Stimulated activated CD4-positive, alpha-beta T cell treated with anti-CD3 and anti-CD28 coated beads, Interleukin-1b, Interleukin-23, amount 100 ng/mL, for 1 hour (primary cell): ENCODE results near the gene PHOX2B.
"Not testable (repeated sequence)": the region's sequence is repeated elsewhere in the genome, so short reads cannot be mapped to it uniquely, and the experiment has no call there.

Source experiments
- DNase-seq, 2 donors: peaks; one replicate each; pipeline ENCODE4 v3.0.0-alpha.2; 2020; ENCODE audit warnings: low read depth in 2 of 2

Gene PHOX2B

DNA sequence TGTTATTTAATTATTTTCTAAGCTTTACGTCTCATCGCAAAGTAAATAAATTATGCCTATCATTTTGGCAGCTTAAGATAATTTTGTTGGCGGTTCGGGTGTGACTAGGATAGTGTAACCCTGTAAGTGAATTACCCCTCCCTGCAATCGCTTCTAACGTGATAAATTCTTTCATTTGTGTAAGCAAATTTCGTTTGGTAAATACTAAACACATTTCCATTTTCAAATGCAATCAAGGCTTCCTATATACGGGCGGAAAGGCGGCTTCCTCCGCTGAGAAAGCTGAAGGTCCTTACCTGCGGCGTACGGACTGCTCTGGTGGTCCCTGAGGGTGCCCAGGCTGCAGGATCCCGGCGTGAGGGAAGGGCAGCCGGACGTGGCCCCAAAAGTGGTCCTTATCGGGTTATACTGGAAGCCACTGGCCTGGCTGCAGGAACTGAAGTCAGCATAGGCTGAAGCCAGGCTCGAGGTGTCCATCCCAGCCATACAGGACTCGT, 403 bp downstream of the PHOX2B start:
- no peak for DNase-seq

DNA sequence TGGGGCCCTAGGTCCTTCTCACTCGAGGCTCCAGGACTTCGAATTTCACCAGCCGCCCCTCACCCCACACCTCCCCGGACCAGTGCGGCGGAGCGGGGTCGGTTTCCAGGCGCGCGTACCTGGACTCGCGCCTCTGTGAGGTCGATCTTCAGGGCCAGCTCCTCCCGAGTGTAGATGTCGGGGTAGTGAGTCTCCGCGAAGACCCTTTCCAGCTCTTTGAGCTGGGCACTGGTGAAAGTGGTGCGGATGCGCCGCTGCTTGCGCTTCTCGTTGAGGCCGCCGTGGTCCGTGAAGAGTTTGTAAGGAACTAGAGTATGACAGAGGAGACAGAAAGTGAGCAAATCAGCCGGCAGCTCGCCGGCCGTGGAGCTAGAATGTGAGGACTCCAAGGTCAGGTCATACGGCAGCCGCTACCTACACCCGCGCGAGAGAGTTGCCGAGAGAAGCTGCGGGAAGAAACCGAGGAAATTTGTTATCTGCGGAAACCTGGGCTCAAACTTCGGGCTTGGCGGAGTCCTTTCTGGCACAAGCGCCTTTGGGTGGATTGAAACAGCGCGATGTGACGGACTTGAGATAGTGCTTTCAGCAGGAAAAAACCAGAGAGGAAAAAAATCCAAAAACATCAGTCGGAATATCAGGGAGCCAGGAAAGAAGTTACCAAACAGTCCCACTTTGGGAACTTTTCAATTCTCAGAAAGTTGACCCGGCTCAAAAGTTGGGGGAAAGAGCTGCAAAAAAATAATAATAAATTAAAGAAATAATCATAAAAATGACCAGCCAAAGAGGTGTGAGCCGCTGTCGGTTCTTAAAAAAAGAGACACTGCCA, 1.1 kb downstream of the PHOX2B start:
- DNase-seq, result no peak

DNA sequence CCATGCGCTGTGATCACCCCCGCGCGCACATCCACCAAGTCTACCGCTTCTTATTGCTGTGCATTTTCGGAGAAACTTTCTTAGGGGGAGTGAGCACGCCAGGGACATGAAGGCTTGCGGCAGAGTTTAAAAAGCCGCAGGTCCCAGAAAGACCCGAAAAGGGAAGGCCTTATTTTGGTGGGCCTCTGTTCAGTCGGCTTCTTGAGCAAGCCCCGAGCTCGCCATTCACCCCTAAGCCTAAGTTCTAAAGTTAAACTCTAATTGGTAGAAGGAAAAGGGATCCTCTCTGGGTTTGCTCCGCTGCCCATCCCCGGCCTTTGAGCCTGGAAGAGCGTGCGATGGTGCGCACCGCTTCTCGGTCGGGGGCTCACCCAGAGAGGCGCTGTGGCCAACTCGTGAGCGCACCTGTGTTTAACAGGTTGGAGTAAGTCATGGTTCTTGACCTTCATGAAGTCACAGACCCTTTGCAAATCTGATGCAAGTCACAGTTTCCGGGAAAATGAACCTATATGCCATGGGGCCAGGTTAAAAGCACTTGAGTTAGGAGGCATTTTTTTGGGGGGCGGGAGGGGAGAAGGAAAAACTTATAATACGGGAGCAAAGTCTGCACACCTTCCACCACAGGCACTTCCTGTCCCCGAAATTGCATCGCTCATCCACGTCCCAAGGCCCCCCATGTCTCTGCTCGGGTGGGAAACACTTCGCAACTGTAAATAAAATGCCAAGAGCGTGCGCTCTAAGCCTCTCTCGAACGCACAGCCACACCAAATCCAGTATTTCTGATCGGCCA, 1.9 kb downstream of the PHOX2B start:
- DNase-seq, result no peak

DNA sequence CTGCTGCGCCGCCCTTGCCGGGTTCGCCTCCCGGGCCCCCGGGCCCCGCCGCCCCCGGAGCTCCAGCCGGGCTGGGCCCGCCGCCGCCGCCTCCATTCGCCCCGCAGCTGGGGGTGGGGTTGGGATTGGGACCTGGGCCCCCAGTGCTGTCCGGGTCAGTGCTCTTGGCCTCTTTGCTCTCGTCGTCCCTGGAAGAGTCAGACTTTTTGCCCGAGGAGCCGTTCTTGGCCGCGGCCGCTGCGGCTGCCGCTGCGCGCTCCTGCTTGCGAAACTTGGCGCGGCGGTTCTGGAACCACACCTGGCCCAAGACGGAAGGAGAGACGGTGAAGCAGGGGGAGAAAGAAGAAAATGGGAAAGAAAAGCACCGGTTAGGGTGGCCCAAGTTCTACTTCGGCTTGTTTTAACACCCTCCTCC, 2.5 kb downstream of the PHOX2B start:
- DNase-seq, result no peak

DNA sequence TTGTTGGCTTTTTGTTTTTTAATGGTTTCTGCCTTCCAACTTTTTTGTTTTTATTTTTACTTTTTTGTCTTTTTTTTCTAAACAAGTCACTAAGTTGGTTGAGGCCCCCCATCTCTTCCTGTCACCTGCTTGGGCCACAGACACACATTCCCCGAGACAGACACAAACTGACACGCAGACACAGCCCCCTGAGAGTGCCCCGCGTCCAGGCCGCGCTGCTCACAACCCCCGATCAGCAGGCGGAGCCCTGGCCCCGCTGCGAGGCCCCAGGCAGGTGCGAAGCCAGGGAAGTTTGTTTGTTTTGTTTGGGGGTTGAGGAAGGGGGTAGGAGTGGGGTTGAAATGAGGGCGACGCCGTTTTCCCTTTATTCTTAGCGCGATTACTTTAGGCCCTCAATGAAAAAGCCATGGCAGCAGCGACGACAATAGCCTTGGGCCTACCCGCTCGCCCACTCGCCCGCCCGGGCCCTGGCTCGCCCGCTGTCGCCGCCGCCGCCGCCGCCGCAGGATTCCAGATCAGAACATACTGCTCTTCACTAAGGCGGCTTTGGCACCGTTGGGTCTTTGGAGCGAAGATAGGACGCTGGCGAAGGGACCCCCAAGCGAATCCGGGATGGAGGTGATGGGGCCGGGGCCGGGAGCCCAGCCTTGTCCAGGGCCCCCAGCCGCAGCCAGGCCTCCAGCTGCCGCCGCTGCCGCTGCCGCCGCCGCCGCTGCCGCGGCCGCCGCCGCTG, 3.1 kb downstream of the PHOX2B start:
- no peak for DNase-seq

DNA sequence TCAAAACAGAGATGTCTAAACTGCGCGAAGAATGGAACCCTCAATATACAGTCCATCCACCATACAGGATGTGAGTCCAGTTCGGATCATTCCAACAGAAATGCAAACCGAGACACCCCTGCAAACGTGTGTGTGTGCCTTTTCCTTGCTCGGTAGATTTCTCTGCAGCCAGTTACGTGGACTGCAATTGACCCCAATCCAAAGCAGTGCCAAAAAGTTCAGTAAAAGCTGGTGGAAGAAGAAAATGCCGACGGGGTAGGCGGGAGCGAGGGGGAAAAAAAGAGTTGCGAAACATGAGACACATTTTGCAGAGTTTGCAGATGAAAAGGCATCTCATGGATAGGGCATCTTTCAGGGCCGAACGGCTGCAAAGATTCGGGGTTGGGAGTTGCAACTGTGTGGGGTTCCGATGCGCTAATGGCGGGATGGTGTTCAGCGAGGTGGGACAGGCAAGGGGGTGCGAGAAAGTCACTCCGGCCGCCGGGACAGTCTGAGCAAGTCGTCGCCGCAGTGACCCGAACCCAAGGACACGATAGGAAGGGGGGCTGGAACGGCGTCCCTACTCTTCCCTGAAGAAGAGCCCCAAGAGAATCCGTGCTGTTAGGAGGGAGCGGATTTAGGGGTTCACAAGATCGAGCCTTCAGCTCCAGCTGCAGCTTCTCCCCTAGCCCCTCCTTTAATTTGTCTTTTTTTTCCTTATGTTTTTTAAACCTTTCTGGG, 3.8 kb downstream of the PHOX2B start:
- DNase-seq, result no peak

DNA sequence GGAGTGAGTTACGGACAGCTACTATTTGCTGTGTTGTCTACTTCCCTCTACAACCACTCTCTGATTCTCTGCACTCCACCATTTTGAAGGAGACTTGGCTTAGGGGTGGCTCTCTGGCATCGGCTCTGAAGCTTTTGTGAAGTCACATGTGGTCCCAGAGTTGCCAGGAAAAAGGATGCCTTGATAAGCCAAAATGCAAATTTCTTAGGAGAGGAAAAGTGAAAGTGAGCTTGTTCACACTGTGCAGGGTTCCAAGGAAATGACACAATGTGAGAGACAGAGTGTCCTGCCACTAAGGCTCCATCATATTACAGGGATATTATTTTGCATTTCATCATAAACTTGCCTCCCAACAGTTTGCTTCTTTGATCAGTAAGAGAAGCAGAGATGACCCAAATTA, 7.2 kb downstream of the PHOX2B start:
- no peak for DNase-seq

DNA sequence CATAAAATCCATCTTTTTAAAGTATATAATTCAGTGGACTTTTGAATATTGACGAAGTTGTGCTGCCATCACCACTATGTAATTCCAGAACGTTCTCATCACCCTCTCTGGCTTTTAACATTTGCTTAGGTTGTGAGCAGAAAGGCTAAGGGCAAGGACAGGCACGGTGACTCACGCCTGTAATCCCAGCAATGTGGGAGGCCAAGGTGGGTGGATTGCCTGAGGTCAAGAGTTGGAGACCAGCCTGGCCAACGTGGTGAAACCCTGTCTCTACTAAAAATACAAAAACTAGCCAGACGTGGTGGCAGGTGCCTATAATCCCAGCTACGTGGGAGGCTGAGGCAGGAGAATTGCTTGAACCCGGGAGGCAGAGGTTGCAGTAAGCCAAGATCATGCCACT, 11.0 kb downstream of the PHOX2B start:
- not testable (repeated sequence) for DNase-seq

DNA sequence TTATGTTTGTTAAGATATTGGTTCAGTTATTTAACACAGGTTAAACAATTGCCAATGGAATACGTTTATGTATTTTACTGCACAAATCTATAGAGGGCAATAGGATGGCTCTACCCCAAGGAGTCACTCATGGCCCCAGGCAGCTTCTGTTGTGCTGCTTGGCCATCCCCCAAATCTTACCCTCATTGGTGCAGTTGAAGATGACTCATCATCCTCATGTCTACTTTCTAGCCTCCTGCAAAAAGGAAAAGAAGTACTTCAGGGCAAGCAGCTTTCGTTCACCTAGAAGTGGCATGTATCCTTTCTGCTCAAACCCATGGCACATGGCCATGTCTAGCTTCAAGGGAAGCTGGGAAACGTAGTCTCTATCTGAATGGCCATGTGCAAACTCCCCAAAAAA, 14.2 kb downstream of the PHOX2B start:
- DNase-seq, result no peak

DNA sequence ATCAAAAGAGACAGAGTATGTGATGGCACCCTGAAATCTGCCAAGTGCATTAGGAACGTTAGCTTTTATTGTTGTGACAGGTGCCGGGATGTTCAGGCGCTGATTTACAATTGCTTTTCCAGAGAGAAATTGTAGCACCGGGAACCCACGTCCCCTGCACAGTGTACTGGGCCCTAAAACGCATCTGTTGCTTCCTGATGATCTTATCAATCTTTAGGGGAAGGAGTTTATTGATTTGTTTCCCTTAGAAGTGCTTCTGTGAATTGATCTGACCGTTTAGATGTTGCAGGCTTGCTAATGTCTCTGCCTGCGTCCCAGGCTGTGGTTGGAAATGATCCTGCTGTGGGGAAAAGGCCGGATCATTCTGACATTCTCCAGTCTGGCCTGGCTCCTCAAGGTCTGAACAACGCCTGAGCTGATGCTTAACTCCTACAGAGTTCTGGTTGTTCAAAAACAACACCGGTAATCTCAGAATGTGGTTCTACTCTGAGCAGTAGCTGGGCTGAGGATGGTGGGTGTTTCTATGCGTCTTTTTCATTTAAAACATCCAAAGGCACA, 16.9 kb downstream of the PHOX2B start:
- DNase-seq, result no peak

DNA sequence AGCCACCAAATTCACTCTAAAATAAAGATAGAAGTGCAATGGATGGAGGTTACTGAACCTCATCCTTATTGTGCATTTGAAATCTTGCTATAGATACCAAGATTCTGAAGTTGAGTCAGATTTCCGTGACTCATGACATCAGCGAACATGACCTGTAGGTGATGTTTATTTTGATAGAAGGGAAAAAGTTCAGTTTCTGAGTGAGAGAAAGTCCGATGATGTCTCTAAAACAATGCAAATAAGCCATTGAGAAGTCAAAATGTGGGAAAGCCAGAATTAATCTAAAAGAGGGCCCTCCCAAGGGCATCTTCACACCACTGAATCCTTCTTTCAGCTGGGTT, 20.0 kb downstream of the PHOX2B start:
- DNase-seq, result no peak

DNA sequence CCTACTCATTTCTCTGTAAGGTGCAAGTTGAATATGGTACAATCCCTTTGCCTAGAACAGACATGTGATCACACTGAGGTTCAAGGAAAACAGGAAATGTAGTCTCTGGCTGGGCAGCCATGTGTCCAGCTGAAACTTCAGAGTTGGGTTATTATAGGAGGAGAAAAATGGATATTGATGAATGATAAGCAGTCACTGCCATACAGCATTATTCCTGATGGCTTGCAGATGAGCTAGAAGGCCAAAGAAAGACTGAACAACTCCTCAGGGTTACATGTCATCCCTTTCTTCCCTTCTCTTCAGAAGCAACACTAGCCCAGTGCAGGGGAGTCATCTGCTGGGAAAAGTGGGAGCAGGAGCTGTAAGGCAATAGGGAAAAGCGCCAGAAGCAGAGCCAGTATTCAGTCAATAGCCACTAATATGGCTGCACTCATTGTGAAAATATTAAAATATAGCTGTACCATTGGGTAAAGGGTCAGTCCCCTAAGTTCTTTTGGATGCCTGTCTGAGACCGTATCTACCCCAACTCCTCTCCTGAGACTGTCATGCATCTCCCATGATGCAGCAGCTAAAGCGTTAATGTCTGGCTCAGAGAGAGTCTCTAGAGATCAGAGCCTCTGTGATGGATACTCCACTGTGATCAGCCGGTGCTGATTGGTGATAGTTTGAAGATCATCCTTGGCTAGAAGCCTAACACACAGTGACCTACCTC, 20.5 kb downstream of the PHOX2B start:
- no peak for DNase-seq

DNA sequence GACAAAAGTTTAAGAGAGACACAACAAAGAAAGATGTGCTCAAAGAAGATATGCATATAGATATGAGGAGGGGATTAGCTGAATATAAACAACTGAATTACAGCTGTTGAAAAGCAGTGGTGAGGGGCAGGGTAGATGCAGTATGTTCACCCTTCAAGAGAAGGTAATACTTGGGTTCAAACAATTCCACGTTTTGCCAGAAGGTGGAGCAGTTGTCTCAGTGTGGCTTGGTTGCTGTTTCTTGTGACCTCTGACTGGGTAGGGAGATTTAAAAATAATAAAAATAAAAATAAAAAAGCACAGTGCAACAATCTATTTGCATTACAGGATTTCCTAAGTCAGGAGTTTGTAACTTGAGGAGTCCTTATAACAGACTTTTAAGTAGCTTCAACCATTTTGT, 23.3 kb downstream of the PHOX2B start:
- DNase-seq, result no peak

DNA sequence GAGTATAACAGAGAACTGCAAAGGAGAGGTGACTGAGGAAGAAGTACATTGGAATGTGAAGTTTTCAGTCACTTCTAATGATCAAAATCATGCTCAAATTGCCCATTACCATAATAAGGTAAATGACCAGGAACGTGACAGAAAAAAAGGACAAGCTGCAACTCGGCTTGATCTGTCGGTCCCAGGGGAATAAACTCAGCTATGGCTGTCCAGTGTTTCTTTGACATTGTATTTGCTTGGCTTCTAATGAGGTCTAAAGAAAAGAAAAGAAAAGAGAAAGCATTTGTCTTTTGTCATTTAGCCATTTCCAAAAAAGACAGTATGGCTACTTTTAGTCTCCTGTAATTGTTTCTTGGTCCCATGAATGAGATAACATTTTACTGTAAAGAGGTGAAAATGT, 25.2 kb downstream of the PHOX2B start:
- DNase-seq, result no peak

DNA sequence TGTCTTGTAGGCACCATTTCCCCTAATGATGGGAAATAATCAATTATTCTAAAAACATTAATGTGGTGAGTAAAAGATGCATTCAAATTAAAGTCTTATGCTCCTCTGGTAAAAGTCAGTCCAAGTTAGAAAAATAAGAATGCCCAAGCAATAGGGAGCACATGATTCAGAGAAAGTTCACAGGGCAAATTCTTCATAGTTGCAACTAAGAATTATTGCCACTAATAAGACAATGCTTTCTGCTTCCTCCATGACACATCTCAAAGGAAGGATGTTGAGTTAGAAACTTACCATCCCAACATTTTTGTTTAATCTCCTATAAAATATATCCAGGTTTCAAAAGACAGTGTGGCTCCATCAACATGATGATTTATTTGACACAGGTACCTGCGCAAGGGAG, 26.3 kb downstream of the PHOX2B start:
- DNase-seq, result no peak

DNA sequence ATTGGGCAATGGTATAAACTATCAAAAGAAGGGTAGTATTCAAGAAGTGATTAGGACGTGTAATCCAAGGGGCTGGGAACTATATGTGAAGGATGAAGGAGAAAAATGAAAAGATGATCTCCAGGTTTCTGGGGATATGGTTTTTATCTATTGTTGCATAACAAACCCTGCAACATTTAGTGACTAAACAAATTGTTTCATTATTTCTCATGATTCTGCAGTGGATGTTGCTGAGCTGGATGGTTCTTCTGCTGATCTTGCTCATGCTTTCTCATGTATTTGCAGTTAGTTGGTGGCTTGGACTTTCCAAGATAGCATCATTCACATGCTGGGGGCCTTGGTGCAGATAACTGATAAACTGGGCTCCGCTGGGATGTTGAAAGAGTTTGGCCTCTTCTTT, 29.1 kb downstream of the PHOX2B start:
- no peak for DNase-seq

DNA sequence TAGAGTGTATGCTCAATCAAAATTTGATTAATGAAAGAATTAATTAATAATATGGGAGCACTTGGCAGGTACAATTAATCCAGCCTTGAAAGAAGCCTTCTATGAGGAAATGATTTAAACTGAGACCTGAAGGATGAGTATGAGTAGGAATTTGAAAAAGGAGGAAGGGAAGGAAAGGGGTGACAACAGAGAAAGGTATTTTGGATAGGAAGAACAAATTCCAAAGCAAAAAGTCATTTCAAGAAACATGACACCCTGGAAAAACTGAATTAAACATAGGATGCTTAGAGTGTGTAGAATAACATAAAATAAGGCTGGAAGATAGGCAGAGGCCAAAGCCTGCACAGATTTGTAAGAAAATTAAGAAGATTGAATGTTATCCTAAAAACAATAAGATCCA, 29.6 kb downstream of the PHOX2B start:
- DNase-seq, result no peak

DNA sequence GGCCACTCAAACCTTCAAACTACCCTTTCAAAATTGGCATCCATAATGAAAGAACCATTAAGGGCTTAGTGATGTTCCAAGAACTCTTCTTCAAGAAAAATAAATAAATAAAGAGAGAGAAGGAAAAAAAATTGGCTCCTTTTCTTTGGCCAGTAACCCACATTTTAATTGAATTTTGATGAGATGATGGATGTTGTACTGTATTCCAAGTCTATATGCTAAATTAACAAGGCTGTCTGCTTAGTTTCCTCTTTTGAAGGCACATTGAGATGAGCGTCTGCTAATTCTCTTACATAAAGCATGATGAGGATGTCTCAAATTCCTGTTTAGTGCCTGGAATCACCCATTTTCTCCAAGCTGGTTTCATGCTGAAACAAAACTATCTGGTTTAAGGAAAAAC, 33.4 kb downstream of the PHOX2B start:
- no peak for DNase-seq

DNA sequence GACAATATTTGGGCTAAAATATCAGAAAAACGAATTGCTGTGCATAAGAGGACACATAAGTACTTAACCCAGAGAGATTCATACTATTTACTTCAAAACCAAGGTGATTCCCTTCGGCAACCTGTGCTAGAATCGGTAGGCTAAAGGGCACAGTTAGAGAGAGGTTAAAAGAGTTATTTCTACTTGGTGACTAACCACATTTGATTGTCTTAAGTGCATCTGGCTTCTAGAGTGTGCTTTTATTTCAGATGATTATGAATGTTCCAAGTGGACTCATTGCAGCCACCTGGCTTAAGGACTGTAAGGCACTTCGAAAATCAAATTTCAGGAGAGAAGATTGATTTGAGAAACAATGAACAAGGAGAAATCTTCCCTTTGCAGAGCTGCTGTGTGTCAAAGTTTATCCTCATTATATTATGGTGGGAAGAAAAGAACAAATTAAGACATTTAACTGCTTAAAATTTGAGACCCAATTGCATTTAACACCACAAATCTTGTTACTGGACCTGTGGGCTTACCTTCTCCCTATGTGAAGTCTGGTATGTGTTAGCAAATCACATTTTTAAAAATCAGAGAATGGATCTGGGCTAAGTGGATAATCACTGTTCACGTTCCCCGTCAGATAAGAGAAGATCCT, 34.0 kb downstream of the PHOX2B start:
- DNase-seq, result no peak

DNA sequence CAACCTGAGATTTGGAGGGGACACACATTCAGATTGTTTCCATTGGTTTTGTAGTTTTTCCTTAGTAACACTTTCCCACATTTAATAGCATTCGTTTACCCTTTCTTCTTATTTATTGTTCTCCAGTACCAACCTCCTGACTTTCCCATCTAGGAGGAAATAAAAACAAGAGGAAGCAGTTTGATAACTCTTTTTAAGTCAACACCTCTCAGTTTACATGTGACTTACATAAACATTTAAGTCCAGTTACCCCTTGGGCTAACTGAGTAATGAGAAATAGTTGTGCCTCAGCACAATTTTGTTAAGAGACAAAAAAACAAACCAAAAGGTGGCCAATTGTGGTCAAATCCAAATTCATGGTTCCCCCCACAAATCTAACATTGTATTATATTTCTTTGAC, 34.8 kb downstream of the PHOX2B start:
- DNase-seq, result no peak
